SK-N-SH (cell line): ENCODE results near the gene GNAZ. TPM values are rescaled to one million over a fixed set of nuclear protein-coding genes. Genes with fewer than 3 reads are reported as not detected.

Source experiments
- CTCF ChIA-PET: fragments of 300-600, 350-600 bp; formaldehyde crosslinking; extraction: SDS; loops from one replicate; lab custom pipeline; 2021; lab: Yijun Ruan, JAX
- POLR2A ChIA-PET: fragments of 350-600 bp; sonication (Branson Sonifier 250); formaldehyde crosslinking; extraction: SDS; loops from one replicate; lab custom pipeline; 2020; ENCODE audit warnings: antibody characterized with exemption, inconsistent platforms; lab: Yijun Ruan, JAX
- DNase-seq: peaks from one replicate; pipeline ENCODE4 v3.0.0; 2012
- H2AFZ ChIP-seq: fragments of 200-600 bp; sonication (generic); 2 replicates; pipeline ENCODE4 v1.8.1; 2016; ENCODE audit warnings: antibody characterized with exemption, mild to moderate bottlenecking, low read depth
- H3F3A ChIP-seq: fragments of 200-600 bp; sonication (generic); replicated peaks from 2 replicates; pipeline ENCODE3; 2016; ENCODE audit warnings: antibody characterized with exemption, mild to moderate bottlenecking; ENCODE audit not compliant: insufficient read depth
- H3K27ac ChIP-seq, 2 experiments: fragments of 200-500 bp in 1 of 2; fragments of 200-600 bp in 1 of 2; sonication (Bioruptor generic) in 1 of 2; sonication (generic), shearing (Covaris generic) in 1 of 2; 2 replicates each; pipeline versions ENCODE4 v1.5.1 to v1.6.1; 2014 to 2016; ENCODE audit warnings: low read depth in 2 of 2, inconsistent platforms in 1 of 2, low read length in 1 of 2, mild to moderate bottlenecking in 1 of 2, mixed read lengths in 1 of 2
- H3K27me3 ChIP-seq: fragments of 200-600 bp; sonication (generic), shearing (Covaris generic); 2 replicates; pipeline ENCODE4 v1.6.1; 2016; ENCODE audit warnings: mixed run types; ENCODE audit not compliant: insufficient read depth
- H3K36me3 ChIP-seq, 2 experiments: fragments of 200-500 bp in 1 of 2; fragments of 200-600 bp in 1 of 2; sonication (Bioruptor generic) in 1 of 2; sonication (generic) in 1 of 2; replicated peaks in 1 of 2; 2 replicates each; pipeline versions ENCODE3 to v1.5.1; 2014 to 2016; ENCODE audit warnings: low read length in 1 of 2, mild to moderate bottlenecking in 1 of 2; ENCODE audit not compliant: insufficient read depth in 2 of 2, control insufficient read depth in 1 of 2
- H3K4me1 ChIP-seq, 2 experiments: fragments of 200-500 bp in 1 of 2; fragments of 200-600 bp in 1 of 2; sonication (Bioruptor generic) in 1 of 2; sonication (generic), shearing (Covaris generic) in 1 of 2; 2 replicates each; pipeline versions ENCODE4 v1.5.1 to v1.6.1; 2014 to 2016; ENCODE audit warnings: low read depth in 1 of 2, low read length in 1 of 2, mixed run types in 1 of 2; ENCODE audit not compliant: insufficient read depth in 2 of 2, control insufficient read depth in 1 of 2
- H3K4me2 ChIP-seq: fragments of 200-600 bp; sonication (generic), shearing (Covaris generic); 2 replicates; pipeline ENCODE4 v1.6.1; 2017; ENCODE audit warnings: mixed run types
- H3K4me3 ChIP-seq, 2 experiments: fragments of 200-500 bp in 1 of 2; fragments of 200-600 bp in 1 of 2; sonication (Bioruptor generic) in 1 of 2; sonication (generic), shearing (Covaris generic) in 1 of 2; 2 replicates each; pipeline versions ENCODE4 v1.5.1 to v1.8.1; 2014 to 2016; ENCODE audit warnings: low read depth in 2 of 2, inconsistent platforms in 1 of 2, low read length in 1 of 2, mild to moderate bottlenecking in 1 of 2, mixed read lengths in 1 of 2, moderate library complexity in 1 of 2
- H3K79me2 ChIP-seq: fragments of 200-600 bp; sonication (generic); 2 replicates; pipeline ENCODE4 v1.8.1; 2017; ENCODE audit warnings: mild to moderate bottlenecking; ENCODE audit not compliant: insufficient read depth
- H3K9ac ChIP-seq: fragments of 200-600 bp; sonication (generic); 2 replicates; pipeline ENCODE4 v1.6.1; 2017; ENCODE audit warnings: mixed run types
- H3K9me2 ChIP-seq: fragments of 200-600 bp; sonication (generic); 2 replicates; pipeline ENCODE4 v1.6.1; 2017; ENCODE audit warnings: mixed run types
- H3K9me3 ChIP-seq: fragments of 200-600 bp; sonication (generic); 2 replicates; pipeline ENCODE4 v1.6.1; 2017; ENCODE audit warnings: mixed run types, mild to moderate bottlenecking, moderate library complexity
- H4K20me1 ChIP-seq: fragments of 200-600 bp; sonication (generic); 2 replicates; pipeline ENCODE4 v1.6.1; 2017; ENCODE audit warnings: mild to moderate bottlenecking, mixed run types; ENCODE audit not compliant: insufficient read depth
- EZH2phosphoT487 ChIP-seq: fragments of 200-600 bp; sonication (generic); IDR thresholded peaks from 2 replicates; pipeline ENCODE4 v1.6.1; 2017; ENCODE audit warnings: low read depth, mixed run types, mild to moderate bottlenecking, antibody characterized with exemption, moderate library complexity, borderline replicate concordance
- FOSL2 ChIP-seq: IDR thresholded peaks from 2 replicates; pipeline ENCODE4 v1.4.0; 2012; ENCODE audit warnings: low read depth, mild to moderate bottlenecking, moderate library complexity, borderline replicate concordance
- GATA2 ChIP-seq: sonication (generic); formaldehyde crosslinking; IDR thresholded peaks from 2 replicates; pipeline ENCODE4 v1.5.0; 2020; ENCODE audit warnings: mild to moderate bottlenecking, missing genetic modification reagents
- MXI1 ChIP-seq: IDR thresholded peaks from 2 replicates; pipeline ENCODE4 v1.6.1; 2012; ENCODE audit warnings: mild to moderate bottlenecking, low read depth, low read length, improper control_type of control experiment
- NFIC ChIP-seq: IDR thresholded peaks from 2 replicates; pipeline ENCODE4 v1.4.0; 2012; ENCODE audit warnings: borderline replicate concordance
- SIN3A ChIP-seq: IDR thresholded peaks from 2 replicates; pipeline ENCODE4 v1.6.1; 2012; ENCODE audit warnings: low read depth, mild to moderate bottlenecking, low read length, moderate library complexity, borderline replicate concordance
- WGBS: methylation state at CpG from one replicate; pipeline ENCODE4 v1.1.6; 2017; ENCODE audit warnings: low lambda C conversion rate; 5-methylcytosine and 5-hydroxymethylcytosine counted together
- polyA plus RNA-seq, 3 experiments: library from polyadenylated mRNA; depleted of rRNA; stranded (reverse); fragments of >200 nt; gene quantifications; 2 replicates each; pipeline ENCODE4 v1.2.3, GENCODE V29; 2012
- TF ChIP-seq, protein P1 (sequence below): IDR thresholded peaks from 2 replicates; pipeline ENCODE4; 2012

Gene GNAZ
- polyA plus RNA-seq, 1 of the 3 experiments (the other 2 are of a cell fraction) = 6.5 TPM

DNA sequence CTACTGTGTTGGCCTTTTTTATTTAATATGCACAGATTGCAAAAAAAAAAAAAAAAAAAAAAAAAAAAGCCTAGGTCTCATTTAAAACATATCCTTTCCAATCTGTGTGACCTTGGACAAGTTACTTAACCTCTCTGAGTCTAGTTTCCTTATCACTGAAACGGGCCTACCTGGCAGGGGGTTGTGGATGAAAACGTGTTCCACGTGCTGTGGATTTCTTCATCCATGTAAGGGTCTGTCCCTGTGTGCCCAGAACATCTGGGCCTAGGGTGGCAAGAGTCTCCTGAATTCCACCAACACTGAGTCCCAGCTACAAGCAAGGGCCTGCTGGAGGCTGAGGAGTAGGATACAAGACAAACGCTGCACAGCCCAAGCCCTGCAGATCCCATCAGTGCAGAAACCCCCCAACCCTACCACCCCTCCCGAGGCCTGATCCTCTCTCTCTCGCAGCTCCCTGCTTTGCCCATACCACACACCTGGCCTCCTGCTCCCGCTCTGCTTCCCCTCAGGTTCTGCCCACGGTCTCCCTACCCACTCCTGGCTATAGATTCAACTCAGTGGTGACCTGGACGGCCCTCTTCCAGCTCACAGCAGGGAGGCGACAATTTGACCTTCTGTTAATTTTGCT is 4.7 kb upstream of the GNAZ start:
- H3K36me3 ChIP-seq = no peaks in the 10 kb centered on the region
- H3K4me2 ChIP-seq = no peak overlapping the region
- H3K79me2 ChIP-seq = no peaks in the 10 kb centered on the region
- no peaks in the 10 kb centered on the region for H4K20me1 ChIP-seq
- no peak overlapping the region for H3K4me3 ChIP-seq
- H3K27ac ChIP-seq = no peak overlapping the region
- DNase-seq = peak; percentile 10
- H3K9me3 ChIP-seq = no peaks in the 10 kb centered on the region
- no peak overlapping the region for H2AFZ ChIP-seq
- no peaks in the 10 kb centered on the region for H3F3A ChIP-seq
- H3K4me1 ChIP-seq = peaks cover 5 to 12% of the 10 kb centered on the region in 2 experiments; a peak in 1 of 4 replicates
- TF ChIP-seq SIN3A = no peak
- TF ChIP-seq EZH2phosphoT487 = no peak
- TF ChIP-seq, all 33 proteins: peak for 0
- POLR2A ChIA-PET = no interaction called here
- WGBS = 40% methylated on average over 10 of the region's 10 CpGs
- Histone ChIP-seq H3K9ac (no peak overlapping the region), H3K9me2 (no peaks in the 10 kb centered on the region), H3K27me3 (no peaks in the 10 kb centered on the region; the same call in 1 of the 2 replicates)
- CTCF ChIA-PET = interaction anchor here (3.1 kb wide), 1 partner anchor 106 kb away, joined by 12 read pairs; no protein-coding TSS in a partner anchor

DNA sequence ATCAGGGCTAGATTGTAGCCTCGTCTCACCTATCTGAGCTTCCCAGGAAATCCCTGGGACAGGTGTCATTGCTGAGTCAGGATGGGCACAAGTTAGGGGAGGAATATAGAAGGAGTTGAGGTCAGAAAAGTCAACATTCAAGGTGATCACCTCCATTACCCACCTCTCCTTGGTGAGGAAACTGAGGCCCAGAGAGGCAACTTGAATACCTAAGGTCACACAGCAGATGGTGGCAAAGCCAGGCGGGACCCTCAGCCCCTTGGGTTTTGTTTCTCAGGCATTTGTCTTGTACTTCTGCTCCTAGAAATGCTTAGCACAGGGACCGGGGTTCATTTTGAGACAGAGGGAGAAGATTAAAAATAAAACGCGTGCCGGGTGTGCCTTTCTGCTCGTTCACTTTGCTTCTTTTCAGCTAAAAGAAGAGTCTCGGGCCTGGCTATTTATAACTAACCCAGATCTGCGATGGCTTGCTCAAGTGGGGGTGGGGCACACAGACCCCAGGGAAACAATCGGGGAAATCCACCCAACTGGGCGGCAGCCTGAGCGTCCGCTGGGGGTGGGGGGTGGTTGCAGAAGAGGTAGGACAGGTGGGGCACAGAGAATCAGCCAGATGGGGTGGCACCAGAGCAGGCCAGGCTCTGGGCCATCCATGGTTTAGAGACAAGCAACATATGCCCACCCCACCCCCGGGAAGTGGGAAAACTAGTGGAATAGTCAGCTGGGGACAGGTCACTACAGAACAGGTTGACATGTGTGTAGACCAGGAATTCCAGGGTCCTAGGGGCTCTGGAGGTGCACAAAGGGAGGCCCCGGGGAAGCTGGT is 3.9 kb upstream of the GNAZ start:
- H2AFZ ChIP-seq = no peak overlapping the region
- TF ChIP-seq MXI1 = no peak
- TF ChIP-seq FOSL2 = no peak
- TF ChIP-seq NFIC = no peak
- TF ChIP-seq, protein P1, sequence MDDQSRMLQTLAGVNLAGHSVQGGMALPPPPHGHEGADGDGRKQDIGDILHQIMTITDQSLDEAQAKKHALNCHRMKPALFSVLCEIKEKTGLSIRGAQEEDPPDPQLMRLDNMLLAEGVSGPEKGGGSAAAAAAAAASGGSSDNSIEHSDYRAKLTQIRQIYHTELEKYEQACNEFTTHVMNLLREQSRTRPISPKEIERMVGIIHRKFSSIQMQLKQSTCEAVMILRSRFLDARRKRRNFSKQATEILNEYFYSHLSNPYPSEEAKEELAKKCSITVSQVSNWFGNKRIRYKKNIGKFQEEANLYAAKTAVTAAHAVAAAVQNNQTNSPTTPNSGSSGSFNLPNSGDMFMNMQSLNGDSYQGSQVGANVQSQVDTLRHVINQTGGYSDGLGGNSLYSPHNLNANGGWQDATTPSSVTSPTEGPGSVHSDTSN = no peak
- TF ChIP-seq GATA2 (CRISPR knock-in tag) = no peak
- no peak overlapping the region for H3K4me3 ChIP-seq
- ChIA-PET POLR2A (no interaction called here), CTCF (interaction anchor here (1.2 to 3.1 kb wide), 2 partner anchors 107 to 109 kb away, joined by 3 to 12 read pairs; no protein-coding TSS in a partner anchor)
- WGBS = 76% methylated on average over 14 of the region's 15 CpGs
- no peaks in the 10 kb centered on the region; the same call in 1 of the 2 replicates for H3K27me3 ChIP-seq
- no peak for DNase-seq
- no peaks in the 10 kb centered on the region for H3F3A ChIP-seq
- no peak overlapping the region for H3K9ac ChIP-seq
- no peaks in the 10 kb centered on the region for H3K36me3 ChIP-seq
- no peaks in the 10 kb centered on the region for H3K9me2 ChIP-seq
- H4K20me1 ChIP-seq = no peaks in the 10 kb centered on the region
- H3K4me2 ChIP-seq = no peak overlapping the region
- peaks cover 5 to 16% of the 10 kb centered on the region in 2 experiments; a peak in 1 of 4 replicates for H3K4me1 ChIP-seq
- H3K27ac ChIP-seq = no peak overlapping the region
- no peaks in the 10 kb centered on the region; the same call in 1 of the 2 replicates for H3K79me2 ChIP-seq
- H3K9me3 ChIP-seq = no peaks in the 10 kb centered on the region
